Measurements from ENCODE around the gene SAMD9L. TPM values are rescaled to one million over a fixed set of nuclear protein-coding genes. Genes with fewer than 3 reads are reported as not detected.
"Not testable (repeated sequence)": the region's sequence is repeated elsewhere in the genome, so short reads cannot be mapped to it uniquely, and the experiment has no call there.

Gene SAMD9L
- polyA plus RNA-seq, 1 donor, result 6.5 TPM

GRCh38 chr7:93146472-93147141 lies 1.6 kb downstream of the SAMD9L start:
- H3K36me3 ChIP-seq (ENCODE audit: control insufficient read depth, insufficient read depth, low read length), result no peaks in the 10 kb centered on the region
- whole genome bisulfite sequencing (ENCODE audit: insufficient coverage, low lambda C conversion rate), result 83% methylated on average over 2 of the region's 5 CpGs
- DNase-seq, result no peak
- no peaks in the 10 kb centered on the region for H3K4me1 ChIP-seq (ENCODE audit: control insufficient read depth, insufficient read depth, low read length)
- H3K9me3 ChIP-seq (ENCODE audit: control insufficient read depth, low read depth, low read length), result no peaks in the 10 kb centered on the region
- no peak overlapping the region for H3K27ac ChIP-seq (ENCODE audit: low read length)
- H3K4me3 ChIP-seq (ENCODE audit: low read length), result no peak overlapping the region
- no peaks in the 10 kb centered on the region for H3K27me3 ChIP-seq (ENCODE audit: control insufficient read depth, insufficient read depth, low read length)

GRCh38 chr7:93146036-93146435 lies 2.1 kb downstream of the SAMD9L start:
- no peak overlapping the region for H3K4me3 ChIP-seq (ENCODE audit: low read length)
- 29% methylated on average over 1 of the region's 1 CpG for WGBS (ENCODE audit: insufficient coverage, low lambda C conversion rate)
- DNase-seq, result no peak
- no peak overlapping the region for H3K27ac ChIP-seq (ENCODE audit: low read length)
- H3K36me3 ChIP-seq (ENCODE audit: control insufficient read depth, insufficient read depth, low read length), result no peaks in the 10 kb centered on the region
- no peaks in the 10 kb centered on the region for H3K9me3 ChIP-seq (ENCODE audit: control insufficient read depth, low read depth, low read length)
- no peaks in the 10 kb centered on the region for H3K27me3 ChIP-seq (ENCODE audit: control insufficient read depth, insufficient read depth, low read length)
- no peaks in the 10 kb centered on the region for H3K4me1 ChIP-seq (ENCODE audit: control insufficient read depth, insufficient read depth, low read length)

DNA sequence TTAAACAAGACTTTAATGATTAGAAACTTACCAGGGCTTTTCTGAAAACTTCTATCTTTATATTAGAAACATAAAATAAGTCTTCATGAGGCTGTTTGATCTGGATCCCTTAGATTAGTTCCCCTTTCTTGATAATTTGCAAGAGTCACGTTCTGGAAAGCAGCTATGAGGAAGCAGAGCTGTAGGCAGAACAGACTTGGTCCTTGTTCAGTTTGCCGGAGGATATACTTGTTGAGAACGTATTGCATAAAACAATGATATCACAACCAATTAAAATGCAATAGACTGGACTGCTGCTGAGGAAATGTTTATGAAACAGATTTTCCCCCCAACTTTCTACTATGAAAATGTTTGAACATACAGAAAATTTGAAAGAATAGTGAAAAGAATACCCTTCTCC lies 2.8 kb downstream of the SAMD9L start:
- WGBS (ENCODE audit: insufficient coverage, low lambda C conversion rate), result 92% methylated on average over 2 of the region's 3 CpGs
- no peaks in the 10 kb centered on the region for H3K4me1 ChIP-seq (ENCODE audit: control insufficient read depth, insufficient read depth, low read length)
- no peak for DNase-seq
- no peaks in the 10 kb centered on the region for H3K27me3 ChIP-seq (ENCODE audit: control insufficient read depth, insufficient read depth, low read length)
- no peak overlapping the region for H3K4me3 ChIP-seq (ENCODE audit: low read length)
- no peaks in the 10 kb centered on the region for H3K36me3 ChIP-seq (ENCODE audit: control insufficient read depth, insufficient read depth, low read length)
- H3K27ac ChIP-seq (ENCODE audit: low read length), result no peak overlapping the region
- H3K9me3 ChIP-seq (ENCODE audit: control insufficient read depth, low read depth, low read length), result no peaks in the 10 kb centered on the region

- no peak overlapping the region for H3K27ac ChIP-seq (ENCODE audit: low read length)
- H3K27me3 ChIP-seq (ENCODE audit: control insufficient read depth, insufficient read depth, low read length), result no peaks in the 10 kb centered on the region
- H3K4me1 ChIP-seq (ENCODE audit: control insufficient read depth, insufficient read depth, low read length), result no peaks in the 10 kb centered on the region
- no peak for DNase-seq
- no peak overlapping the region for H3K4me3 ChIP-seq (ENCODE audit: low read length)
- no peaks in the 10 kb centered on the region for H3K9me3 ChIP-seq (ENCODE audit: control insufficient read depth, low read depth, low read length)
- 100% methylated on average over 1 of the region's 1 CpG for WGBS (ENCODE audit: insufficient coverage, low lambda C conversion rate)
- H3K36me3 ChIP-seq (ENCODE audit: control insufficient read depth, insufficient read depth, low read length), result no peaks in the 10 kb centered on the region
Observed at GRCh38 chr7:93142127-93142526, 6.1 kb downstream of the SAMD9L start.

- Histone ChIP-seq H3K27me3 (ENCODE audit: control insufficient read depth, insufficient read depth, low read length) (no peaks in the 10 kb centered on the region), H3K27ac (ENCODE audit: low read length) (no peak overlapping the region), H3K36me3 (ENCODE audit: control insufficient read depth, insufficient read depth, low read length) (no peaks in the 10 kb centered on the region), H3K4me1 (ENCODE audit: control insufficient read depth, insufficient read depth, low read length) (no peaks in the 10 kb centered on the region), H3K4me3 (ENCODE audit: low read length) (no peak overlapping the region), H3K9me3 (ENCODE audit: control insufficient read depth, low read depth, low read length) (no peaks in the 10 kb centered on the region)
- WGBS (ENCODE audit: insufficient coverage, low lambda C conversion rate), result 100% methylated on average over 2 of the region's 3 CpGs
- no peak for DNase-seq
Observed at GRCh38 chr7:93140582-93141191, 7.5 kb downstream of the SAMD9L start.

DNA sequence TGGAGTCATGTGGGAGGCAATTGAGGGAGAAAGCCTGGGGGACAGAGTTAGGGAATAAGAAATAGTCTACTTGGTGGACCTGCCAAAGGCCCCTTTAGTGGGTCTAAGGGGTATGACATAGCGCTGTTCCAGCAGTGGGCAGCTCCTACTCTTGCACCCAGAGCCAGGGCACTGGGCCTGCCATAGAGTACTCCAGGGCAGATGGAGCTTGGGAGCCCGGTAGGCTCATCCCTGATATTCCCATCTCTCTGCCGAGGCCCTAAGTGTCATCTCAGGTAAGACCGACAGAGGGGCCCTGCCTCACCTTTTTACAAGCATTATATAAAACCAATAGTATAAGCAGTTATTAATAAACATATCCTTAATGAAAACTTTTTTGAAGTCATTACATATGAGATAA lies 9.6 kb downstream of the SAMD9L start:
- no peaks in the 10 kb centered on the region for H3K9me3 ChIP-seq (ENCODE audit: control insufficient read depth, low read depth, low read length)
- H3K36me3 ChIP-seq (ENCODE audit: control insufficient read depth, insufficient read depth, low read length), result no peaks in the 10 kb centered on the region
- H3K27me3 ChIP-seq (ENCODE audit: control insufficient read depth, insufficient read depth, low read length), result no peaks in the 10 kb centered on the region
- no CpG with 5 or more reads among the region's 4 CpGs for WGBS (ENCODE audit: insufficient coverage, low lambda C conversion rate)
- H3K4me3 ChIP-seq (ENCODE audit: low read length), result no peak overlapping the region
- DNase-seq, result no peak
- H3K27ac ChIP-seq (ENCODE audit: low read length), result no peak overlapping the region
- H3K4me1 ChIP-seq (ENCODE audit: control insufficient read depth, insufficient read depth, low read length), result no peaks in the 10 kb centered on the region

DNA sequence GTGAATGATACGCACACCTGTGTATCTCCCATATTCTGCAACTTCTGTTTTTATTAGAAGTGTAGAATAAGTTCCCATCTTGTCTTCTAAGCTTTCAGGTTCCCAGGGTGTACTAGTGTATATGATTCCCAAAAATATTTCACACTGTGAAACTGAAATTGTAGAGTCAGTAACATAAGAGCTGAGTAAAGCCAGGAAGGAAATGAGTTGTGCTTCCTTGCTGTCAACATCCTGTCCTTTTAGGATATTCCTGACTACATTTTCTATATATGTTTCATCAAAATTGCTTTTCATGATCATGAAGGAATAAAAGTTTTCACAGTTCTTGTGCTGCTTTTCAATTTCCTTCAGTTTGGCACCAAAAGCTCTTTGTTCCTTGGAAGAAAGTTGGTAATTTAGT lies 15.2 kb downstream of the SAMD9L start:
- Histone ChIP-seq H3K4me1 (ENCODE audit: control insufficient read depth, insufficient read depth, low read length) (no peaks in the 10 kb centered on the region), H3K27ac (ENCODE audit: low read length) (no peak overlapping the region), H3K9me3 (ENCODE audit: control insufficient read depth, low read depth, low read length) (no peaks in the 10 kb centered on the region), H3K4me3 (ENCODE audit: low read length) (no peak overlapping the region), H3K27me3 (ENCODE audit: control insufficient read depth, insufficient read depth, low read length) (no peaks in the 10 kb centered on the region), H3K36me3 (ENCODE audit: control insufficient read depth, insufficient read depth, low read length) (no peaks in the 10 kb centered on the region)
- no peak for DNase-seq
- WGBS (ENCODE audit: insufficient coverage, low lambda C conversion rate), result no CpG with 5 or more reads among the region's 1 CpG

- no peaks in the 10 kb centered on the region for H3K4me1 ChIP-seq (ENCODE audit: control insufficient read depth, insufficient read depth, low read length)
- no peaks in the 10 kb centered on the region for H3K9me3 ChIP-seq (ENCODE audit: control insufficient read depth, low read depth, low read length)
- H3K27me3 ChIP-seq (ENCODE audit: control insufficient read depth, insufficient read depth, low read length), result no peaks in the 10 kb centered on the region
- no peaks in the 10 kb centered on the region for H3K36me3 ChIP-seq (ENCODE audit: control insufficient read depth, insufficient read depth, low read length)
- WGBS (ENCODE audit: insufficient coverage, low lambda C conversion rate), result 100% methylated on average over 1 of the region's 3 CpGs
- no peak overlapping the region for H3K27ac ChIP-seq (ENCODE audit: low read length)
- no peak overlapping the region for H3K4me3 ChIP-seq (ENCODE audit: low read length)
- no peak for DNase-seq
Observed at GRCh38 chr7:93132216-93132615, 16.0 kb downstream of the SAMD9L start.

GRCh38 chr7:93126954-93127353 lies 21.2 kb downstream of the SAMD9L start:
- H3K36me3 ChIP-seq (ENCODE audit: control insufficient read depth, insufficient read depth, low read length); H3K4me3 ChIP-seq (ENCODE audit: low read length); H3K4me1 ChIP-seq (ENCODE audit: control insufficient read depth, insufficient read depth, low read length); DNase-seq; H3K27me3 ChIP-seq (ENCODE audit: control insufficient read depth, insufficient read depth, low read length); H3K9me3 ChIP-seq (ENCODE audit: control insufficient read depth, low read depth, low read length); H3K27ac ChIP-seq (ENCODE audit: low read length): not testable (repeated sequence)
- WGBS (ENCODE audit: insufficient coverage, low lambda C conversion rate), result no CpG with 5 or more reads among the region's 1 CpG

DNA sequence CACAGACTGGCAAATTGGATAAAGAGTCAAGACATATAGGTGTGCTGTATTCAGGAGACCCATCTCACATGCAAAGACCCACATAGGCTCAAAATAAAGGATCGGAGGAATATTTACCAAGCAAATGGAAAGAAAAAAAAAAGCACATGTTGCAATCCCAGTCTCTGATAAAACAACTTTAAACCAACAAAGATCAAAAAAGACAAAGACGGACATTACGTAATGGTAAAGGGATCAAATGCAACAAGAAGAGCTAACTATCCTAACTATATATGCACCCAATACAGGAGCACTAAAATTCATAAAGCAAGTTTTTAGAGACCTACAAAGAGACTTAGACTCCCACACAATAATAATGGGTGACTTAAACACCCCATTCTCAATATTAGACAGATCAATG lies 24.7 kb downstream of the SAMD9L start:
- H3K36me3 ChIP-seq (ENCODE audit: control insufficient read depth, insufficient read depth, low read length); DNase-seq; H3K27me3 ChIP-seq (ENCODE audit: control insufficient read depth, insufficient read depth, low read length); H3K27ac ChIP-seq (ENCODE audit: low read length); H3K9me3 ChIP-seq (ENCODE audit: control insufficient read depth, low read depth, low read length); H3K4me1 ChIP-seq (ENCODE audit: control insufficient read depth, insufficient read depth, low read length); H3K4me3 ChIP-seq (ENCODE audit: low read length): not testable (repeated sequence)
- WGBS (ENCODE audit: insufficient coverage, low lambda C conversion rate), result 67% methylated on average over 1 of the region's 3 CpGs
